ENCODE measurements around the gene SLC24A5. TPM values are rescaled to one million over a fixed set of nuclear protein-coding genes. Genes with fewer than 3 reads are reported as not detected.

The SLC24A5 gene
- total RNA-seq, 2 experiments from 2014 or later, result not detected

GRCh38 chr15:48090666-48091065 is 30.1 kb upstream of the SLC24A5 start:
- no peak overlapping the region for H3K4me2 ChIP-seq (ENCODE audit: low read length)
- no peaks in the 10 kb centered on the region for H3K9me2 ChIP-seq (ENCODE audit: insufficient read depth, low read length)
- intact Hi-C loops (cut with micrococcal nuclease; ENCODE audit: unreplicated experiment), result no loop called here
- H4K20me1 ChIP-seq (ENCODE audit: insufficient read depth, low read length), result no peaks in the 10 kb centered on the region
- no peaks in the 10 kb centered on the region for H3K4me1 ChIP-seq (ENCODE audit: insufficient read depth, low read length, poor library complexity, severe bottlenecking)
- ChIA-PET CTCF (ENCODE audit: unreplicated experiment) (no interaction called here), POLR2A (interaction anchor here (0.6 kb wide), 1 partner anchor 556 kb away, joined by 4 read pairs; no protein-coding TSS in a partner anchor)
- DNase-seq (ENCODE audit: low spot score), result no peak
- no peaks in the 10 kb centered on the region for H3K79me2 ChIP-seq (ENCODE audit: insufficient read depth, low read depth, low read length)
- no peak overlapping the region for H3K27ac ChIP-seq (ENCODE audit: low read depth, low read length, poor library complexity, severe bottlenecking)
- no peak overlapping the region for H2AFZ ChIP-seq (ENCODE audit: low read length)
- no peak overlapping the region for H3K4me3 ChIP-seq (ENCODE audit: low read depth, low read length, poor library complexity, severe bottlenecking)
- no peak for TF ChIP-seq CTCF (conservative IDR thresholded peaks at IDR 0.05; ENCODE audit: low read length)
- no peak for TF ChIP-seq EZH2phosphoT487 (IDR thresholded peaks at IDR 0.05; ENCODE audit: borderline replicate concordance, low read depth, low read length)
- H3K36me3 ChIP-seq (ENCODE audit: insufficient read depth, low read length), result no peaks in the 10 kb centered on the region
- BruUV-seq (replicated peaks), result no TSS peak
- no peaks in the 10 kb centered on the region for H3K9me3 ChIP-seq (ENCODE audit: low read length)

- BruUV-seq (replicated peaks), result no TSS peak
- Histone ChIP-seq H3K9me3 (ENCODE audit: low read length) (no peaks in the 10 kb centered on the region), H3K36me3 (ENCODE audit: insufficient read depth, low read length) (no peaks in the 10 kb centered on the region), H4K20me1 (ENCODE audit: insufficient read depth, low read length) (no peaks in the 10 kb centered on the region), H3K9me2 (ENCODE audit: insufficient read depth, low read length) (no peaks in the 10 kb centered on the region), H3K4me1 (ENCODE audit: insufficient read depth, low read length, poor library complexity, severe bottlenecking) (no peaks in the 10 kb centered on the region), H3K27ac (ENCODE audit: low read depth, low read length, poor library complexity, severe bottlenecking) (no peak overlapping the region), H3K79me2 (ENCODE audit: insufficient read depth, low read depth, low read length) (no peaks in the 10 kb centered on the region), H3K4me2 (ENCODE audit: low read length) (no peak overlapping the region), H3K4me3 (ENCODE audit: low read depth, low read length, poor library complexity, severe bottlenecking) (no peak overlapping the region), H2AFZ (ENCODE audit: low read length) (no peak overlapping the region)
- ChIA-PET CTCF (ENCODE audit: unreplicated experiment) (no interaction called here), POLR2A (no interaction called here)
- no peak for DNase-seq (ENCODE audit: low spot score)
- TF ChIP-seq EZH2phosphoT487 (IDR thresholded peaks at IDR 0.05; ENCODE audit: borderline replicate concordance, low read depth, low read length), result no peak
- no peak for TF ChIP-seq CTCF (conservative IDR thresholded peaks at IDR 0.05; ENCODE audit: low read length)
- intact Hi-C loops (cut with micrococcal nuclease; ENCODE audit: unreplicated experiment), result no loop called here
Observed at GRCh38 chr15:48091522-48091921, 29.3 kb upstream of the SLC24A5 start.

- H3K36me3 ChIP-seq (ENCODE audit: insufficient read depth, low read length), result no peaks in the 10 kb centered on the region
- no peaks in the 10 kb centered on the region for H4K20me1 ChIP-seq (ENCODE audit: insufficient read depth, low read length)
- DNase-seq (ENCODE audit: low spot score), result no peak
- no TSS peak for BruUV-seq (replicated peaks)
- H3K4me2 ChIP-seq (ENCODE audit: low read length), result no peak overlapping the region
- H3K4me3 ChIP-seq (ENCODE audit: low read depth, low read length, poor library complexity, severe bottlenecking), result no peak overlapping the region
- ChIA-PET CTCF (ENCODE audit: unreplicated experiment) (no interaction called here), POLR2A (no interaction called here)
- H3K9me3 ChIP-seq (ENCODE audit: low read length), result no peaks in the 10 kb centered on the region
- no peak for TF ChIP-seq CTCF (conservative IDR thresholded peaks at IDR 0.05; ENCODE audit: low read length)
- TF ChIP-seq EZH2phosphoT487 (IDR thresholded peaks at IDR 0.05; ENCODE audit: borderline replicate concordance, low read depth, low read length), result no peak
- no peak overlapping the region for H3K27ac ChIP-seq (ENCODE audit: low read depth, low read length, poor library complexity, severe bottlenecking)
- intact Hi-C loops (cut with micrococcal nuclease; ENCODE audit: unreplicated experiment), result no loop called here
- no peaks in the 10 kb centered on the region for H3K4me1 ChIP-seq (ENCODE audit: insufficient read depth, low read length, poor library complexity, severe bottlenecking)
- no peaks in the 10 kb centered on the region for H3K9me2 ChIP-seq (ENCODE audit: insufficient read depth, low read length)
- no peak overlapping the region for H2AFZ ChIP-seq (ENCODE audit: low read length)
- no peaks in the 10 kb centered on the region for H3K79me2 ChIP-seq (ENCODE audit: insufficient read depth, low read depth, low read length)
Observed at GRCh38 chr15:48096355-48096786, 24.4 kb upstream of the SLC24A5 start.

Measured in OCI-LY7 (cell line).